HG03159 (cell line): Measurements from ENCODE around the gene SCN9A.
"Not testable (repeated sequence)": the region's sequence is repeated elsewhere in the genome, so short reads cannot be mapped to it uniquely, and the experiment has no call there.

Experiments
- ATAC-seq: cut with Tn5 transposase; IDR thresholded peaks from one replicate; pipeline ENCODE4 v1.9.1; 2021; ENCODE audit warnings: mild to moderate bottlenecking, moderate library complexity; ENCODE audit not compliant: unreplicated experiment

The SCN9A gene

GRCh38 chr2:166375736-166376487 is at the start of gene SCN9A:
TSS of gene SCN9A (minus strand) at chr2:166375944. CDS start at chr2:166311756, 64,188 bp downstream.
- peak; percentile 46 for ATAC-seq

DNA sequence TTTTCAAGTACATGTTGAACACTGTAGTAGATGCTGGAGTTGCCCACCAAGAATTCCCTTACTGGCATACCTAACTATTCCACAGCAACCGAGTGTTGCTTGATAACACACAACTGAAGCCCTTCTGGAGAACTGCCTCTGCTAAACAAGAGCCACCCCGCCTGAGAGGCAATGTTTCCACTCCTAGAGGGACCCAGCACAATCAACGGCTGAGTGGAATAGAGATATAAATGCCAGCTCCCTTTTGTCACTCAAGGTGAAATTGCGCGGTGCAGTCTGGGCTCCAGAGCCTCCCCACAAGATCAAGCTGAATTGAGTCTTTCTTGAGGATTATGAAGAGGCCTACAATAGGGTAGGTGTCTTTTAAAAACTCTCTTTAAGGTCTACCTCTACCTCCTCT is 49.1 kb upstream of the SCN9A start:
- no peak for ATAC-seq

- ATAC-seq = no peak
These were observed 43.8 kb upstream of the SCN9A start for GRCh38 chr2:166419616-166419934.

DNA sequence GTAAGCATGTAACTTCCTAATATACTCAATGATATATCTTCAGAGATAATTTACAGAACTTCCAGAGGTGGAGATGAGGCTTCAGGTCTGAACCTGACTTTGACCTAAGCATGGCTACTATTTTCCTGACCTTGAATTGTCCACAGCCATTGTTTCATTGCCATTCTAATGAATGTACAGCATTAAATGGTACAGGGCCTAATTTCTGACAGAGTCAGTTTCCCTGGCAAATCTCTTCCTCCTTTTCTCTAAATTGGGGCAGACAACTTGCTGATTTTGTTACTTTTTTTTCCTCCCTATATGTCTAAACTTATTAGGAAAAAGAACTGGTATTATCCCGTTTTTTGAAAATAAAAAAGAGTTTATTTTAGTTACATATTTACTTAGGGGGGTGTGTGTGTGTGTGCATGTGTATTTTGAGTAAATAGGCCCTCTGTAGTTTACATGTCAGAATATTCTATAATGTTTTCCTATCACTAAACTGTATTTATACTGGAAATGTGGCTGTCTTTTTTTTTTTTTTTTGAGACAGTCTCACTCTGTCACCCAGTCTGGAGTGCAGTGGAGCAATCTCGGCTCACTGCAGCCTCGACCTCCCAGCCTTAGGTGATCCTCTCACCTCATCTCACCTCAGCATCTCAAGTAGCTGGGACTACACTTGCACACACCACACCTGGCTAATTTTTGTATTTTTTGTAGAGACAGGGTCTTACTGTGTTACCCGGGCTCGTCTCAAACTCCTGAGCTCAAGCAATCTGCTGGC is 43.3 kb upstream of the SCN9A start:
- ATAC-seq = no peak

DNA sequence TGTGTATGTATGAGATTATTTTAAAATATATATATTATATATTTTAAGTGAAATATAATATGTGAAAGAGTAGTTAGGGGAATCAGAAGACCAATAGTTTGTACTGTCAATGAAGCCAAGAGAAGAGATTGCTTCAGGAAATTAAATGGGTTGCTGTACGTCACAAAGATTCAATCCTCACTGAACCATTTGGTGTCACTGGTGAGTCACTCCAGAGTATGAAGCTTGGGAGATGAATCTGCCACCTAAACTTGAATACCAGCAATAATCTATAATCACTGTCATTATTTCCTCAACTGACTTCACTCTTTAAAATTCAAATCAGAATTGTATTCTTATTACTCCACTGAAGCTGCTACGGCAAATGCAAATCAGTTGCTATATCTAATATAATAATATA is 41.9 kb upstream of the SCN9A start:
- ATAC-seq = peak; percentile 59

GRCh38 chr2:166413255-166413654 is 37.5 kb upstream of the SCN9A start:
- no peak for ATAC-seq

DNA sequence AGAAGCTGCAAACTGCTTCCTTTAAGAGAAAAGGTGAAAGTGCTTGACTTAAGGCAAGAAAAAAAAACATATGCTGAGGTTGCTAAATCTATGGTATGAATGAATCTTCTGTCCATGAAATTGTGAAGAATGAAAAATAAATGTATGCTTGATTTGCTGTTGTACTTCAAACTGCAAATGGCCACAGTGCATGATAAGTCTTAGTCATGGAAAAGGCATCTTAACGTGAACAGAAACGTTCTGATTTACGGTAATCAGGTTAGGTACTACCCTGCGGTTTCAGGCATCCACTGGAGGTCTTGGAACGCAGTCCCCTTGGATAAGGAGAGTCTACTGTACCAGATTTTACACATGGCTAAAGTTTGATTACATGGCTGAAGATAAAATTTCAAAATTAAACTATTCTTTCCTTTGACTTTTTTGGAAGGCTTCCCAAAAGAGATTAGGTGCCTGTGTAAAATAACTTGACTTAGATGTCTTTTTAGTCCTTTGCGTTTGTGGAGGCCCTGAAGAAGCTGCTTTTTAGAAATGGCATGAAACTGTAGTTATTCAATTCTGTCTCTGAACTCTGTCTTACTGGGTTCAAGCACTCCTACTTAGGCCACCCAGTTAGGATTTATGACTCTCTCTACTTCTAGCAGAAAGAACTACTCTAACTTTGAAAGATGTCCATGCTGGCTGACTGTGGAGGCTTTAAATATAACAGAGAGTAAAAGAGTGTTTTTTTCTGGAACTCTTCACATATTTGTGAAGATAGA is 35.9 kb upstream of the SCN9A start:
- ATAC-seq = no peak

DNA sequence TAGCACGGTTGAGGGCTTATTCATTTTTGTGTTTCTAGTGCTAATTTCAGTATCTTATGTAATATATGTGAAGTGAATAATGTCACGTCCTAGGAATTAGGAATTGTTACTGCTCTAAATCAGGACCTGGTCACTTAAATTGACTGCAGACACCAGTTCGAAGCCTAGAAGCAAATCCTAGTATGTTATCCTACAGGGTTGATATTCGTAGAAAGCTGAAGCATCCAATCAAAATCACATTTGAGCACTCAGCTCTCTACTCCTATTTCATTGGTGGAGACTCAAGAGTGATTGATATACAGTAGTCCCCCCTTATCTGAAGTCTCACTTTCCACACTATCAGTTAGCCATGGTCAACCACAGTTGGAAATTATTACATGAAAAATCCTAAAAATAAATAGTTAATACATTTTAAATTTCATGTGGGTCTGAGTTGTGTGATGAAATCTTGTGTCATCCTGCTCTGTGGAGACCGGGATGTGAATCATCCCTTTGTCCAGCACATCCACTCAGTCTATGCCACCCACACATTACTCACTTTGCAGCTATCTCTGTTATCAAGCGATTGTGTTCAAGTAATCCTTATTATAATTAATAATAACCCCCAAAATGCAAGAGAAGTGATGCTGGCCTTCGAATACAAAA is 35.2 kb upstream of the SCN9A start:
- ATAC-seq = no peak

DNA sequence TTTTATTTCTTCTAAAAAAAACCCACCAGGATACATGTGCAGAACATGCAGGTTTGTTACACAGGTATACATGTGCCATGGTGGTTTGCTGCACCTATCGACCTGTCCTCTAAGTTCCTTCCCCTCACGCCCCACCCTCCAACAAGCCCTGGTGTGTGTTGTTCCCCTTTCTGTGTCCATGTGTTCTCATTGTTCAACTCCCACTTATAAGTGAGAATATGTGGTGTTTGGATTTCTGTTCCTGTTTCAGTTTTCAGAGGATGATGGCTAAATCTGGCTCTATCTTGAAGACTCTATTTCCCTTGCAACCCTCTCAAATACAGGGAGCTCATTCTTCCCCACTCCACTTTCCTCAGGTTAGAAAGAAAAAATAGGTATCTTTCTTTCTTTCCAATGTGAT is 32.0 kb upstream of the SCN9A start:
- not testable (repeated sequence) for ATAC-seq

DNA sequence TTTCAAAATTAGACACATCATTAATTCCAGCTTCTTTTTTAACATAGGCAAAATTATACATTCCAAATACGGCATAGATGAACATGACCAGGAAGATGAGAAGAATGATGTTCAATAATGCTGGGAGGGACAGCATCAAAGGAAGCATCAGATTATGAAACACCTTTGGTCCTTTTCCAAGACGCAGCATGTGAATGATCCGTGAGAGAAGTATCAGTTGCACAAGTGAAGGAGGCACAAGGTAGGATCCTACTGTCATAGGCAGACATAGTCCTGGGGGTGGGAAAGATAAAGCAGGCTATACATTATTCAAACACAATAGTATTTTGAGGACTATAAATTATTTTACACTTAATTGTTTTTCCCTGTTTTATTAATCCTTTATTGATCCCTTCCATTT is 30.6 kb upstream of the SCN9A start:
- no peak for ATAC-seq

DNA sequence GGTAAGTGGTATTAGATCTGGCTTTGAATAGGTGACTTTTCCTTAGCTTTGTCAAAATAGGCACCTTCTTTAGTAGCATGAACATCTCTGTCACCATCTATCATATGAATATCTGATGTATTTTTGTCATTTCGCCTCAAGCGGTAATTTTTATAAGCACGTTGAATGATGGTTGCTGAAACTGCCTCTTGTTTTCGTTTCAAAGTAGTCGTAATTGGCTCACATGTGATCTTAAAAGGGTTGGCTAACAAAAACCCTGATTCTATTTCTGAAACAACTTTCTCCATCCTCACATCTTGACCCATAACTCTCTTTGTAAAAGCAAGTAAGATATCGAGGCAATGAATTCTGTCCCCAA is 29.8 kb upstream of the SCN9A start:
- no peak for ATAC-seq

GRCh38 chr2:166404831-166405568 is 29.3 kb upstream of the SCN9A start:
- ATAC-seq = no peak

DNA sequence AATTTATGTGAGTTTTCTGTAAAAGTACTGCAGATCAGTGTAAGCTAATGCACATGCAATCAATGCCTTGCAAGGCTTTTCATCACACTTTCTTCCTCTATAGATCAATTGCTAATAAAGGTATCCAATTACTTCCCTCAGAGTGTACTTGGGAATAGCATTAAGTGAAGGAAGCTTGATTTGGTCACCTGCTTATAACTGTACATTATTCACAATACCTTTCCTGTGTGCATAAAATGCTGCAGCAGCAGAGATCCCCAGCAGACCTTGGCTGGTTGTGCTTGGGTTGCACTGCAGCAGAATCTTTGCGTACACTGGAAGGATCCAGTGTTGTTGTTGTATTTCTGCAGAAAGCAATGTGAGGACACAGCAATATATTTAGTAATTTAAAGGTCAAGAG is 18.5 kb upstream of the SCN9A start:
- ATAC-seq = no peak

GRCh38 chr2:166393008-166393407 is 17.3 kb upstream of the SCN9A start:
- no peak for ATAC-seq

DNA sequence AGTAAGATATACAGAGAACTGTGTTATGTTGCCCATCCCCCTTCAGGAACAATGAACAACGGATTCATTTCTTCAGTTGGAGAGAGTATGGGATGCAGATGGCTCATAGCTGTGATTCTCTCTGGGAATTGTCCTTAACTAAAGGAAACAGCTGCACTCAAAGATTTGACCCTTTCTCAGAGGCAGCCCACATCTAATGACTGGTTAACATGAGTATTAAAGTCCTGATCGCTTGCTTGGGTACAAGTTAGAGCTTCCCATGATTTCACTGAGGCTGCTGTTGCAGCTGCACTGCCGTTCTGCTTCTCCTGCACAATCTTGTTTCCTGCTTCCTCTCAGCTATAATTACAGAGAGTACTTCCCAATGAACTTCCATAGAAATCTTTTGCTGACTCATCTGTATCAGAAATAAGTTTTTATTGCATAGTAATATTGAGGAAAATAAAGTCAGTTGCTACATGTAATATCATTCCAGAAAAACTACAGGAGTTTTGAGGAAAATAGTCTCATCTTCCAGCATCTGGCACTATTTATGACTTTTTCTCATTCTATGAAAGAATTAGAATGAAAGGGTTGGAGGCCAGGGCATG is 12.8 kb upstream of the SCN9A start:
- ATAC-seq = no peak

DNA sequence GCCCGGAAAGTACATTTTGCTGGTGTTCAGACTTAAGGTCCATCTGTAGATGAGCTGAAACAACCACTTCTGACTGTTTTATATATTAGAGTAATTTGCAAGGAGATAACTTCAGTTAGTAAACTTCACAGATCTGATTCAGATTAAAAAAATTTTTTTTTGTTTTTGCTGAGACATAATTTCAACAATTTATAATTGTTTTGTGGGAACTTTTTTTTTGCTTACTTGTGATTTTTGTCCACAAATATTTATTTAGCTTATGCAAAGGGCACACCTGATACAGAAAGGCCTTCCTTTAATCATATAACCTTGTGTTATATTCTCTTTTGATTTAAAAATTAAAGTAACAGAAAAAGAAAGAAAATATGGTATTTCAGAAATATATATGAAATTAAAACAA is 9.6 kb upstream of the SCN9A start:
- no peak for ATAC-seq

DNA sequence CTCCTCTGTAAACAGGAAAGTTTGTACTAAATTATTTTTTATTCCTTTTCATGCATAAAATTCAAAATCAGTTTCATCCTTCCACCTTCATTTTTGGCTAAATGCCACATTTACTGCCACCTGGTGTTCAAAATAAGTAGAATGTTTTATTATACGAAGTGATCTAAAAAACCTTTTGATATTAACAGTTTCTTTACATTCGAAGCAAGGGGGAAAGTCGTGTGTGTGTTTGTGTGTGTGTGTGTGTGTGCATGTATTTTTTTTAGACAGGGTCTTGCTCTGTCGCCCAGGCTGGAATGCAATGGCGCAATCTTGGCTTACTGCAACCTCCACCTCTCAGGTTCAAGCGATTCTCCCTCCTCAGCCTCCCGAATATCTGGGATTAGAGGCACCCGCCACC is 9.0 kb upstream of the SCN9A start:
- no peak for ATAC-seq

- no peak for ATAC-seq
These were observed 6.7 kb upstream of the SCN9A start for GRCh38 chr2:166382448-166382847.

GRCh38 chr2:166380615-166381014 is 4.9 kb upstream of the SCN9A start:
- no peak for ATAC-seq

GRCh38 chr2:166376873-166377272 is 1.1 kb upstream of the SCN9A start:
- no peak for ATAC-seq

- no peak for ATAC-seq
These were observed 714 bp upstream of the SCN9A start for GRCh38 chr2:166376488-166376828.
